Epithelial cell of proximal tubule (primary cell): ENCODE results near the gene RNF40. TPM values are rescaled to one million over a fixed set of nuclear protein-coding genes. Genes with fewer than 3 reads are reported as not detected.

Experiments used
- DNase-seq: peaks from one replicate; pipeline ENCODE4 v3.0.0-alpha.2; 2011; ENCODE audit warnings: low read depth
- H3K4me3 ChIP-seq: 2 replicates; pipeline ENCODE4 v1.5.1; 2011; ENCODE audit warnings: low read depth, mild to moderate bottlenecking, low read length
- CTCF ChIP-seq: conservative IDR thresholded peaks from 2 replicates; pipeline ENCODE4 v1.5.1; 2012; ENCODE audit warnings: low read depth, mild to moderate bottlenecking, low read length
- total RNA-seq: library from RNA; depleted of rRNA; stranded (reverse); fragments of >200 nt; gene quantifications from 2 replicates; pipeline ENCODE4 v1.2.3, GENCODE V29; 2015

RNF40 gene
- total RNA-seq, 1 donor from 2014 or later = 47.2 TPM

GRCh38 chr16:30761427-30761927 lies 645 bp upstream of the RNF40 start:
- DNase-seq = no peak
- TF ChIP-seq CTCF = no peak
- peak overlapping the region; percentile 97 for H3K4me3 ChIP-seq

DNA sequence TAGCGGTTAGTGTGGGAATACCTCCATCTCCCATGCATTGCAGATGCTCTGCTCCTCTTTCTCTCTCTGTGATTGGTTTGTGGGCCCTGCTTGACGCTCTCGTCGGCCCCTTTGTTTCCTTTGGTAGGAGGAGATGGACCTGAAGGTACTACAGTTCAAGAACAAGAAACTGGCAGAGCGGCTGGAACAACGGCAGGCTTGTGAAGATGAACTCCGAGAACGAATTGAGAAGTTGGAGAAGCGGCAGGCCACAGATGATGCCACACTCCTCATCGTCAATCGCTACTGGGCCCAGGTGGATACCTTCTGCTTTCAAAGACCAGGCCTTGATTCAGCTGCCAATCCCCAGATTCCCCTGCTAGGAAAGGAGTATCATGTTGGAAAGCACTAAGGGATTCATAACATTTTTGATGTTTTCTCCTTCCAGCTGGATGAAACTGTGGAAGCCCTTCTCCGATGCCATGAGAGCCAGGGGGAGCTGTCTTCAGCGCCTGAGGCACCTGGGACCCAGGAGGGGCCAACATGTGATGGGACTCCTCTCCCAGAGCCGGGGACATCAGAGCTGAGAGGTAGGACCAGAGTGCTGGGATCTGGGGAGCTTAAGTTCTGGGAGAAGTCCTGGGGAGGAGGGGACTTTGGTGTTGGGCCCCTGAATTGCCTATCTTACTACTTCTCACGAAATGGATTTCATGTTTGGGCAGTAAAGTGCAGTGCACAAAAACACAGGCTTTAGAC lies 1.0 kb downstream of the RNF40 start:
- no peak for DNase-seq
- H3K4me3 ChIP-seq = peak overlapping the region; percentile 97
- TF ChIP-seq CTCF = no peak

- no peak overlapping the region for H3K4me3 ChIP-seq
- no peak for TF ChIP-seq CTCF
- no peak for DNase-seq
Measured at GRCh38 chr16:30764086-30764485, 2.0 kb downstream of the RNF40 start.

- no peak for TF ChIP-seq CTCF
- no peak for DNase-seq
- H3K4me3 ChIP-seq = no peak overlapping the region
Measured at GRCh38 chr16:30764816-30765465, 2.8 kb downstream of the RNF40 start.

- no peak for TF ChIP-seq CTCF
- no peak for DNase-seq
- H3K4me3 ChIP-seq = no peak overlapping the region
Measured at GRCh38 chr16:30766206-30766932, 4.2 kb downstream of the RNF40 start.

DNA sequence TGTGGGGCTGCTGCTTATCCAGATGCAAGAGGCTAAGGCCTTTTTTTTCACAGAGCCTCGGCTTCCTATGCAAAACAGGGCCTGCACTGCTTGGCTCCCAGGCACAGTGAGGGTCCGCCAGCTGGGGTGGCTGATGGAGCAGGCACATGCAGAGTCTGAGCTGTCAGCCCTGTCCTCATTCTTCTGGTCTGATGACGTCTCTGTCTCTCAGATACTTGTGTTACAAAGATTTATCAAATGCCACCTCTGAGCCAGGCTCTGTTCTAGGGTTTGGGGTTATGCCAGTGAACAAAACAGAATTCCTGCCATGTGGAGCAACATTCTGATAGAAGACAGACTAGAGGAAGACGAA lies 4.8 kb downstream of the RNF40 start:
- H3K4me3 ChIP-seq = no peak overlapping the region
- no peak for DNase-seq
- no peak for TF ChIP-seq CTCF
